NB4 (cell line): Measurements from ENCODE around the gene TCF7.

Source experiments
- DNase-seq: peaks from one replicate; pipeline ENCODE4 v3.0.0; 2010; ENCODE audit warnings: low read depth
- H3K4me3 ChIP-seq: one replicate; pipeline ENCODE4 v1.5.1; 2011; ENCODE audit warnings: mild to moderate bottlenecking, low read depth, low read length, moderate library complexity
- MYC ChIP-seq: IDR thresholded peaks from 2 replicates; pipeline ENCODE4 v1.6.1; 2011; ENCODE audit warnings: low read depth, low read length
- POLR2A ChIP-seq: IDR thresholded peaks from 2 replicates; pipeline ENCODE4 v1.6.1; 2011; ENCODE audit warnings: mild to moderate bottlenecking; ENCODE audit not compliant: insufficient read length; ENCODE audit errors: extremely low read depth
- TF ChIP-seq, protein P1 (sequence below): IDR thresholded peaks from one replicate; pipeline ENCODE4 v1.5.1; 2012; ENCODE audit warnings: low read depth, low read length
- TF ChIP-seq, protein P2 (sequence below): IDR thresholded peaks from 2 replicates; pipeline ENCODE4 v1.6.1; 2011; ENCODE audit warnings: low read depth, low read length

TCF7 gene

DNA sequence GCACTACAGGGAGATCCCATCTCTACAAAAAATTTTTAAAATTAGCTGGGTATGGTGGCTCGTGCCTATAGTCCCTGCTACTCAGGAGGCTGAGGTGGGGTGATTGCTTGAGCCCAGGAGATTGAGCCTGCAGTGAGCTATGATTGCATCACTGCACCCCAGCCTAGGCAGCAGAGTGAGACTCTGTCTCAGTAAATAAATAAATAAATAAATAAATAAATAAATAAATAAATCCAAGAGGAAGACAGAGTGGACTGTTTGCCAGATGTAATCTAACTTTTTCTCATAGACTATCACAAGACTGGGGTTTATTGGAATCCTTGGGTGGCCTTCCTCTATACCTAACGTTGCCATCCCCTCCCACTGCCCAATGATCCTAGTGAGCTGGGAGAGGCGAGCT is 19.2 kb upstream of the TCF7 start:
- DNase-seq: no peak
- TF ChIP-seq MYC (no peak), POLR2A (no peak)
- TF ChIP-seq, protein P1, sequence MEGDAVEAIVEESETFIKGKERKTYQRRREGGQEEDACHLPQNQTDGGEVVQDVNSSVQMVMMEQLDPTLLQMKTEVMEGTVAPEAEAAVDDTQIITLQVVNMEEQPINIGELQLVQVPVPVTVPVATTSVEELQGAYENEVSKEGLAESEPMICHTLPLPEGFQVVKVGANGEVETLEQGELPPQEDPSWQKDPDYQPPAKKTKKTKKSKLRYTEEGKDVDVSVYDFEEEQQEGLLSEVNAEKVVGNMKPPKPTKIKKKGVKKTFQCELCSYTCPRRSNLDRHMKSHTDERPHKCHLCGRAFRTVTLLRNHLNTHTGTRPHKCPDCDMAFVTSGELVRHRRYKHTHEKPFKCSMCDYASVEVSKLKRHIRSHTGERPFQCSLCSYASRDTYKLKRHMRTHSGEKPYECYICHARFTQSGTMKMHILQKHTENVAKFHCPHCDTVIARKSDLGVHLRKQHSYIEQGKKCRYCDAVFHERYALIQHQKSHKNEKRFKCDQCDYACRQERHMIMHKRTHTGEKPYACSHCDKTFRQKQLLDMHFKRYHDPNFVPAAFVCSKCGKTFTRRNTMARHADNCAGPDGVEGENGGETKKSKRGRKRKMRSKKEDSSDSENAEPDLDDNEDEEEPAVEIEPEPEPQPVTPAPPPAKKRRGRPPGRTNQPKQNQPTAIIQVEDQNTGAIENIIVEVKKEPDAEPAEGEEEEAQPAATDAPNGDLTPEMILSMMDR: no peak
- TF ChIP-seq, protein P2, sequence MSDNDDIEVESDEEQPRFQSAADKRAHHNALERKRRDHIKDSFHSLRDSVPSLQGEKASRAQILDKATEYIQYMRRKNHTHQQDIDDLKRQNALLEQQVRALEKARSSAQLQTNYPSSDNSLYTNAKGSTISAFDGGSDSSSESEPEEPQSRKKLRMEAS: no peak
- H3K4me3 ChIP-seq: no peak overlapping the region

DNA sequence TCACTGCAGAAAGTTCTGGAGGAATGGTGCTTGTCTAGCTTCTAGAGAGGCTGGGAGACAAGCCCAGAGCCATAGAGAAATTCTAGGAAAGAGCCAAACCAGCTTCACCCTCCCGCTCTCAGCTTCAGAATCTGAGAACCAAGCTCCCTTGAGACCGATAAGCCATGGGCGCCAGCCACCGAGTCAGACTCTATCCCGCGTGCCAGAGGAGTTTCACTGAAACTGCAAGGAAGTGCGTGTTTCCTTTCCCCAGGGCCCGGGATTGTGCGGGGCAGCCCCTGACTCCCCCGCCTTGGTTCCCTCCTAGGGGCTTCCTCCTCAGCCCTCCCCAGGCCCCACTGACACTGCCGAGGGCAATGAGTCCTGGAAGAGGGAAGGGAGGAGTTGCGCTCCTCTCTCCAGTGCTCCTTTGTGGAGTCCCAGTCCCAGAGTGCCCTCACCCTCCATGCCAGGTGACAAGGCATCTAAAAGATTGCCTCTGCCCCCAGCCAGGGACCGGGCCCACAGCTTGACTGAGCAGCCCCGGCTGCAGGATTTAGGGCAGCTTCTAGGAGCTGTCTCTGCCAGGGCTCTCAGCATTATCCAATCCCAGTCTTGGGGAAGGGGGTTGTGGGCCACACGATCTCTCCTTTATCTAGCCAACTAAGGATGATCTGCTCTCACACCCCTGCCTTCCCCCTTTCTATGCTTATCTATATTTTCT is 18.4 kb upstream of the TCF7 start:
- DNase-seq: no peak
- TF ChIP-seq MYC: no peak
- no peak for TF ChIP-seq POLR2A
- TF ChIP-seq, protein P1: no peak
- TF ChIP-seq, protein P2: no peak
- no peak overlapping the region for H3K4me3 ChIP-seq

DNA sequence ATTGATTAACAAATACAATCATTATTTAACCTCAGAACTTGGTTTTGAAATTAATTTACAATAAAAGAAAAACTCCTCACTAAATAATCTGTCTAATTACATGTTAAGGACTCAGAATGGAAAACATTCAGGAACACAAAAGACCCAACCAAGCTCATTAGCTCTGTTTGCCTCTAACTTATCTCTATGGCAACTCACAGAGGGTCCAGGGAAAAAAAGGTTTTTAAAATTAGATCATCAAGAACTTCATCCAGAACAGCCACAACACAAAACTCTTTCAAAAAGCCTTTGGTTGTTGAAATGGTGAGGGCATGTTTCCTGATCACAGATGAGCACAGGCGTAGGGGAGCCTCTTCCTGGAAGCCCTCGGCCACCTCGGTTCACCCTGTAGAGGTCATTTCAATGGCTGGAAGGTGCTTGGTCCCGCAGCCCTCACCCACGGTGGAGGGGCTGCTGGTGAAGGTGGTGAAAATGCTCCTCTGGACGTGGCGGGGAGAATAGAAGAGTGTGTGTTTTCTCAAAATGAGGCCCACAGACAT is 17.2 kb upstream of the TCF7 start:
- no peak overlapping the region for H3K4me3 ChIP-seq
- TF ChIP-seq, protein P2: no peak
- no peak for TF ChIP-seq POLR2A
- TF ChIP-seq MYC: no peak
- TF ChIP-seq, protein P1: no peak
- DNase-seq: no peak

DNA sequence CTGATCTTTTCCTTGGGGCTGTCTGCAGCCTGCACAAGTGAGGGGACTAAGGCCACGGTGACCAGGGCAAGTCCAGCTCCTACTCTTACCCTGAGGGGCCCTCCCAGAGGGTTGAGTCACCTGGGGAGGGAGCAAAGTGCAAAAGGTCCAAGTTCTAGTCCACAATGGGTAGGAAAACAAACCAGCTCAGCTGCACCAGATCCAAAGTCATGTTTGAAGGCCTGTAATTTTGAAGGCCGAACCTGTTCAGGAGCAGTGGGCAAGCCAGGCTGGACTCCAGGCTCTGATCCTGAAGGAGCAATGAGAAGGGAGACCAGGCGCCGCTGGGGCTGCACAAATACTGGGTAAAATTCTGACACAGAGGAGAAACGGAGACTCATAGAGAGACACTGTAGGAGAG is 15.8 kb upstream of the TCF7 start:
- no peak for DNase-seq

DNA sequence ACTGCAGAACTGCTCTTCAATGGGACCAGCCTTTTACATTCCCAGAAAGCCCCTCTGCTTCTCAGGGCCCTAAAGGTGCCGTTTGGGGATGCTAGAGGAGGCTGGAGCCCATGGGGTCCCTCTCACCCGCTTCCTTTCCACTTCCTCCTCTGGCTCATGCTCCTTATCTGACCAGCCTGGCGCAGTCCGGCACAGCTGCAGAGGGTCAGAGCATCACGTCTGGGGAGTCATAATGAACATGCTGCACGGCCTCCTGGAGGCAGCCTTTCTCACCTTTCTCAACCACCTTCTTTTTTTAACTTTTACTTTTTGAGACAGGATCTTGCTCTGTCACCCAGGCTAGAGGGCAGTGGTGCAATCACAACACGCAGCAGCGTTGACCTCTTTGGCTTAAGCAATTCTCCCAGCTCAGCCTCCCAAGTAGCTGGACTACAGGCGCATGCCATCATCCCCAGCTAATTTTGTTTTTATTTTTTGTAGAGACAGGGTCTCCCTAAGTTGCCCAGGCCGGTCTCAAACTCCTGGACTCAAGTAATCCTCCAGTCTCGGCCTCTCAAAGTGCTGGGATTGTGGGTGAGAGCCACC is 15.1 kb upstream of the TCF7 start:
- DNase-seq: no peak
- TF ChIP-seq, protein P1: no peak
- TF ChIP-seq MYC: no peak
- no peak for TF ChIP-seq POLR2A
- TF ChIP-seq, protein P2: no peak
- H3K4me3 ChIP-seq: no peak overlapping the region

More for the DNA sequence above, 15.8 kb upstream of the TCF7 start:
- no peak overlapping the region for H3K4me3 ChIP-seq
- TF ChIP-seq, protein P1: no peak
- TF ChIP-seq, protein P2: no peak
- TF ChIP-seq MYC: no peak
- TF ChIP-seq POLR2A: no peak
